Right ventricle myocardium inferior (tissue), 1 donor: ENCODE measurements around the gene GRM7. TPM values are rescaled to one million over a fixed set of nuclear protein-coding genes. Genes with fewer than 3 reads are reported as not detected.

Experiments
- ATAC-seq: fragments of 200-7000 bp; cut with Tn5 transposase; one replicate; pipeline ENCODE4 v1.9.1; 2020; ENCODE audit warnings: mild to moderate bottlenecking, moderate library complexity
- DNase-seq: peaks from one replicate; pipeline ENCODE4 v3.0.0; 2021; ENCODE audit errors: missing footprints
- intact Hi-C: fragments of 100-400 bp; cut with DNase I; formaldehyde crosslinking; loops from one replicate; pipeline ENCODE4 v1.11.0; 2022
- total RNA-seq: library from RNA; stranded (reverse); fragmentation: NEBNext Ultra II Directional; extraction: Animal tissue kit (Norgen Biotek cat#: 25700); gene quantifications from one replicate; pipeline ENCODE4 v1.2.1, GENCODE V29; 2021
- donor health status: DM: no; HTN: yes; CAD: no; lungs with severe emphysema.

Gene GRM7
- total RNA-seq, 1 donor from 2014 or later: not detected

DNA sequence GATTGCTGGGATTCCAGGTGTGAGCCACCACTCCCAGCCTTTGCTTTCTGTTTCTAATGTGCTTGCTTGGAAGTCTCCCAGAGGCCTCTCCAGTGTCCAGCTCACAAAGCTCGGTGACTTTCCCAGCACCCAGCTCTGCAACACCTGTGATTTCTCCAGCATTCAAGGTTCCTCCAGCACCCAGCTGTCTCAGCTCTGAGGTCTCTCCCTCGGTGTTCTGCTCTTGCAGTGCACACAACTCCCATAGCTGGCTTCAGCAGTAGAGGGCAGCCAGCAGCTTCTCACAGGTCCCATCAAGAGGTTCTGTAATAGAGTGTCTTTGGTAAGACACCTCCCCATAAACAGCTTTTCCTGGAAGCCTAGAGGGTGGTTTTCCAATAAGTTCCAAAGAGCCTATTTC lies 75.1 kb downstream of the GRM7 start:
- intact Hi-C loops: no loop called here
- ATAC-seq: no peak
- no peak for DNase-seq

DNA sequence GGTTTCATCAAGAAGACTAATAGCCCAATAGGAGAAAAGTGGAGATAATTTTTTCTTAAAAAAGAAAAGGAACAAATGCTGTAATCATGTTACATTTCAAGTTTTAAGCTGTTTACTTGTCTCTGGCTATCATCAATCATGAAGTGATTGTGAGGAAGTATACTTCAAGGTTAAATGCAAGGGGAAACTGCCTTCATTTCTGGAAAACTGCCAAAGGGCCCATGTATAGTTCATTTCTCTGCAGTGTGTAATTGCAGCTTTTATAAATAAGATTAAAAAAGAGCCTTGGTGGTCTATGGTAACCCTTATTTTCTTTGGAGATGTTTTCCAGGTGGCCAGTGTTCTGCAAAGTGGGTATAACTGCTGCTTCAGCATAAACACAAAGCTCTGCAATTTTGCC lies 101.9 kb downstream of the GRM7 start:
- ATAC-seq: no peak
- intact Hi-C loops: no loop called here
- DNase-seq: no peak

DNA sequence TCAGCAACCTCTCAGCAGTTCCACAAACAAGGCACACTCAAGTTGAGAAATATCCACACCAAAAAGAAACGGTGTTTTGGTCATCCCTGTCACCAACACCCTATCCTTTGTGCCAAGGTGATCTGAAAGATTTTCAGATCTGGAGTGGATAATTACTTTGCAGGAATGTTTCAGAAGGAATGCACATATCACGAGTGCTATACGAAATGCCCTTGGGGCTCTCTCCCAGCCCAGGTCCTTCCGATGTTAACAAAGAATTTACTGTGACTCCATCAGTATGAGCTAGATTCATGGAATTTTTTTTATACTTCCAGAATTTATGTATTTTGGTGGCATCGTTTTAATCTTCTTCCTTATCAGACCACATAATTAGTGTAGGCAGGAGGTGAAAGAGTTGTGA lies 105.0 kb downstream of the GRM7 start:
- no peak for ATAC-seq
- DNase-seq: no peak
- intact Hi-C loops: no loop called here

DNA sequence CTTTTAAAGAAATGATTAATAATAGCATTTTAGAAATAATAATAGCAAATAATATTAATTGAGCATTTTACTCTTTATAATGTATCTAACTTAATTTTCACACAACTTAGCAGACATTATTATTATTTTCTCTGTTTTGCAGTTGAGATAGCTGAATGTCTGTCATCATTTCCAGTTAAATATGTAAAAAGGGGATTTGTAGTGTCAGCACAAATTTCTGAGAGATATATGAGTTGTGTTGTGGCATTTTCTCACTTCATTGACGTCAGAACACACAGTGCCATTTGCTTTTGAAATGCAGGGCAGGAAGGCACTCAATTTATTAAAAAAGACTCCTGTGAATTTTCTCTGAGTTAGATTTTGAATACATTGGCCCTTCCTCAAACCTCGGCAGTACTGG lies 111.0 kb downstream of the GRM7 start:
- no peak for DNase-seq
- no peak for ATAC-seq
- intact Hi-C loops: no loop called here

DNA sequence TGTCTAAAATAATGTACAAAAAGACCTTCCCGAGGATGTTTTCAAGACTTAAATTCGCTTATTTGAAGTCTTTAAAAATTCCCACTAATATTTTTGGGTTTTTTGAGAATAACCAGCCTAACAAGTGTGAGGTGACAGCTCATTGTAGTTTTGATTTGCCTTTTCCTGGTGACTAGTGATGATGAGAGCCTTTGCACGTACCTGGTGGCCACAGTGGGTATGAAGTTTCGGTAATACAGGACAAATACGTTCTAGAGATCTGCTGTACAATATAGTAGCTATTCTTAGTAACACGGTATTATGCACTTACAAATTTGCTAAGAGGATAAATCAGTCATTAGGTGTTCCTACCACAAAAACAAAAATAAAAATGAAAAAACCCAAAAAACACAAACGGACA lies 124.9 kb downstream of the GRM7 start:
- ATAC-seq (no peak), DNase-seq (no peak)
- intact Hi-C loops: no loop called here

DNA sequence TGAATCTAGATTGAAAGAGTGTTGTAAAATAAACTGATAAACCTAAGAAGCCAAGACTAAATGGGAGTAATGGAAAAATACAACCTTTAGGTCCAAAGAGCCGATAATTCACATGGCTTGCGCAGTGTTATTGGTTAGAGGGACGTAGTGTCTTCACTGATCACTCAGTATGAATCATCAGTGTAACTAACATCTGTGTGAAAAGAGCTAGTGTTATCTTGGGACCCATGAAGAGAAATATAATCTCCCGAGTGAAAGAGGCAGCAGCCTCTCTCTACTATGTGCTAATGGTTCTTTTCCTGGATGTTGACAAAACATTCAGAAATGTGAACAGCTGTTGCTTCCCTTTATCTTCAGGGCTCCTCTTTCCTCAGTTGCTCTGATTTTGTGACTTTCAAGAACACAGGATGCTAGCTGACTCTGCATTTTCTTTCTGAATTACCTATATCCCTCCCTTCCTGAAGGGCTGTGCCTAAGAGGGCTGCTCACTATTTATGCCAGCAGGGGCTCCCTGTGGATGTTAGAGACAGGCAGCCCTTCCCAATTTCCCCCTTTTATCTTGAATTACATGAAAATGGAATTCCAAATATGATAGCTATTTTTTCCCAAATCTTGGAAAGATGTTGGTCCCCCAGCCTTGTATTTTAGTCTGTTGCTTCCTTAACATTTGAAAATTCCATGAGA lies 128.8 kb downstream of the GRM7 start:
- intact Hi-C loops: no loop called here
- no peak for DNase-seq
- ATAC-seq: no peak

DNA sequence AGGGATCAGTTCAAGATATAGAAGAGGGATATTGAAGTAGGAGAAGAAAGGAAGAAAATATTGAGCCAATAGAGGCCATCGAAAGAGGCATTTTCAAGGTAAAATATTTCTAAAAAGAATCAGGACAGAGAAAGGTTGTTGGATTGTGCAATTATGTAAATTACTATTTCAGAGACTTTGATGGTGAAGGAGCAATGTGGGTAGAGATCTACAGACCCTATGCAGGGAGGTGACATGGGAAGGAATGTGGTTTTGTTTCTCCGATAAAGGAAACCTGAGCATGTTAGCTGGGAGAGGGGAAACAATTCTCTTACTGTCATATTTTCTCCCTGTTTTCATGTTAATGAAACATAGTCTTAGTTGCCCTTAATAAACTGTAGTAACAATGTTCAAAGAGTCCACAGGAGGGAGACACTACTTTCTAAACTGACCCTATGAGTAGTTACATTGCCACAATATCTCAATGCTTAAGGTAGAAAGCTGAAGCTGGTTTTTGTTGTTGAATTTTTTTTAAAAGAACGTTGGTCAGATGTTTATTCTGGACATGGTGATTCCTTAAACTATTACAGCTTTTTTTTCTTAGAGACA lies 133.3 kb downstream of the GRM7 start:
- ATAC-seq: no peak
- DNase-seq: no peak
- intact Hi-C loops: no loop called here

DNA sequence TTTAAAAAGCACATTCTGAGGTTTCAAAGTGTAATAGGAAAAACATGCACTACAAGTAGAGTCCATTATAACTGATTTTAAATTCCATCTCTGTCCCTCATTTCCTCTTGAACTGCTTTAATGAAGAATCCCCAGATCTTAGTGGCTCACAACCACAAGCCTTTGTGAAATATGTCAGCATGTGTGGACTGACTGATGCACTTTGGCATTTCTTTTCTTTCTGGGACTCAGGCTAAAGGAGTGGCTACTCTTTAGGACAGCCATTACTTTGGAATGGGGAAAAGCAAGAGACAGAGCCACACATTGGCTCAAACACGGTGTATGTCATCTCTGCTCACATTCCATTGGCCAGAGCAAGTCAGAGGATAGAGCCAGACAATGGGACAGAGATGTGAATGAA lies 139.6 kb downstream of the GRM7 start:
- intact Hi-C loops: no loop called here
- no peak for ATAC-seq
- no peak for DNase-seq

DNA sequence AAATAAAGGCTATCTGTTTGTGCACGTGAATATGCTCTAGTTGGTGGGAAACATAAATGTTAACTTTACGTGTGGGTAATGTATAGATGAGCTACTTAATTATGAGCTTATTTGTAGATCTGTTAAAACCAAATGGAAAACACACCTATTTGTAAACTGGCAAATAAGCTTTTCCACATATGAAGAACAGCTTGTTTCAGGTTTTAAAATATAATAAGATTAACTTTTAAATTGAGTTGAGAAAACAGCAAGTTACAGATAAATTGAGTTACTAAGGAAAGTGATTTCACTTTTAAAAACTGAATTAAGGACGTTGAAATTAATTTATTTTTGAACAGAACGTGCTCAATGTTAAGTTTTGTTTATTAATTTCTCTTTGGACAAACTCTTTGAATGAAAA lies 140.5 kb downstream of the GRM7 start:
- intact Hi-C loops: no loop called here
- ATAC-seq (no peak), DNase-seq (no peak)

DNA sequence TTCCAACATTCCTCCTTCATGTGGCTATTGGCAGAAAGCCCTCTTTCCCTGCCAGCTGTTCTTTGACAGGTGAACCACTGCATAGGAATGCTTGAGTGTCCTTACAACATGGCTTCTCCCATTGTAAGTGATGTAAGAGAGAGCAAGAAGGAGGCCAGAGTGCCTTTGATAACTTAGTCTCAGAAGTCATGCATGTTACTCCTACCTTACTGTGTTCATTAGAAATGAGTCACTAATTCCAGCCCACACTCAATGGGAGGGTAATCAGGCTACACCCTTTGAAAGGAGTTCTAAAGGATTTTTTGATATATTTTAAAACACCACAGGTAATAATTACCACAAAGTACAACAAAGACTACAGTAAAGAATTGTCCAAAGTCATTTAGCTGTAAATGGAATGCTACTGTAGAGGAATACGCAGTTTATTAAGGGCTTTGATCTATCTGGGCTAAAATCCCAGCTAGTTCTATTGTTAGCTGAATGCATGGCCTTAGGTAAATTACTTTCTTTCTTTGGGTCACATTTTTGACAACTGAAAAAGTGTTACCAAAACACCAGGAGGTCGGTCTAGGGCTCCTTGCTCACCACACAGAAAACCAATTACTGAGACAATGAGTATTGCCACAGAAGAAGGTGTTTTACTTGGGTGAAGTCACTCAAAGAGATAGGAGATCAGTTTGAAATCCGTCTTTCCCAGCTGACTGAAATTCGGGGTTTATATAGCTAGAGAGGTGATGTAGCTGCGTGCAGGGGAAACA lies 154.9 kb downstream of the GRM7 start:
- intact Hi-C loops: no loop called here
- DNase-seq (no peak), ATAC-seq (no peak)

DNA sequence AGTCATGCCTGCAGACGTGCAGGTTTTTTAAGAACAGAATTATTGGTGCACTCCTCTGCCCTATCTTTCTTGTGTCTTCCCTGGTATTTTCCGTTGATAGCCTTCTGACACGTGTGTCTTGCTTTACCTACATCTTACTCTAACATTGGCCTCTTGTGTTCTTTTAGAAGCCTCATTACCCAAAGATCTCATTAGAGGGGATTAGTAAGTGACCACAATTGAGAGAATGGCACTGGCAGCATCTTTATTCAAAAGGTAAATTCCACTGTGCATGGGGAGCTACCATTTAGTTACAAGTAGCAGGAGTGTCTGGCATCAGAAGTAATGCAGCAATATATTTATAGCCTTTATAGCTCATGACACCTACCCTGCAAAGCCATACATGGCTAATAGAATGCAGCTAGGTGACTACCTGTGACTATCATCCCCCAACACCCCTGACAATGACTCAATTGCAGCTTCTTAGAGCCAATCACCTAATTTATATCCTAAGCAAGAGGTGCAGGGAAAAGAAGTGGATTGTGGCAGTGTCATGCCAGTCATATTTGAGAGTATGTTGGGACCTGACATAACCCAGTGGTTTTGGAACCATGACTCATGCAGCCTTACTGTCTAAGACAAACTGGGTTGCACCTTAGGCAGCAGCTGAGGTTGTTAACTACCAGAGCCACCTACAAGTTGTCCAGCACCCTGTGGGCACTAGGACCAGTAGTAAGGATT lies 164.8 kb downstream of the GRM7 start:
- ATAC-seq (no peak), DNase-seq (no peak)
- intact Hi-C loops: no loop called here

DNA sequence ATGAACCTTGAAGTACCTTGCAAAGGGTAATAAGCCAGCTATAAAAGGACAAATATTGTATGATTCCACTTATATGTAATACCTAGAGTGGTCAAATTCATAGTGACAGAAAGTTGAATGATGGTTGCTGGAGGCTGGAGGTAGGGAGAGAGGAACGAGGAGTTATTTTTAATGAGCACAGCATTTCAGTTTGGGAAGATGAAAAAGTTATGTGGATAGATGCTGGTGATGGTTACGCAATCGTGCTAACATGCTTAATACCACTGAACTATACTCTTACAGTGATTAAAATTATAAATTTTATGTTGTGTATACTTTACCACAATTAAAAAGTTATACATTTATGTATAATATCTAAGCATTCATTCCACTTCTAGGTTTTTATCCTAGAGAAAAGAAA lies 168.6 kb downstream of the GRM7 start:
- no peak for ATAC-seq
- intact Hi-C loops: no loop called here
- DNase-seq: no peak

DNA sequence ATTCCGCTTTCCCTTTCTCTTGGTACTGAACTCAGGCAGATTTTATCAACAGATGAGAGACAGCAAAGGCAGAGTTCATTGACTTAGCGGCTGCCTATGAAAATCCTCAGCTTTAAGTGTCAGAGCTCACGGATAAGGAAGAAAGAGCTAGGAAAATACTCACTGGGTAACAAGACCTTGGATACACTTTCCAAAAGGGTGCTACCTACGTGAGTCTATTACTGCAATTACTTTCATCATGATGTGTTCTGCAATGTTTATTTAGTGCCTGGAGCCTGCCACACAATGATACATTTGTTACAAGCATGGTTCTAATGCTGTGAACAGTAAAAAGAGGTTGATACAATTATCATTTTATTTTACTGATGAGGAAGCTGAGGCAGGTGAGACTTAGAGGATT lies 177.5 kb downstream of the GRM7 start:
- DNase-seq: no peak
- intact Hi-C loops: no loop called here
- ATAC-seq: no peak

DNA sequence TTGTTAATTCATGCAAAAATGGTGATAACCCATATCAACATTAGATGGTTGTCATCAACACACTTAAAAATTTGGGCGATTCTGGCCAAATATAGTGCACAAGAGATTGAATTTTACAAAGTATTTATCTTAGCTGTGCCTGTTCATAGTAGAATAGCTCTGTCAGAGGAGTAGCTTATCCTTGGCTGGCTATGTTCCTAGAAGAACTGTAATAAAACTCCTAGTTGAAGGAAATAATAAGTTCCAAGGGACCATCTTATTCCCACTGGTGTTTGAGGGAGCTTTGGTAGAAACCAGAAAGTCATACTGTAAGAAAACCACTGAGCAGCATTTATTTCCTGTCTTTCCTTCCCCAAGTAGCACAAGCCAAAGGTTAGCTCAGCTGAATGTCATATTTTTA lies 201.8 kb downstream of the GRM7 start:
- ATAC-seq (no peak), DNase-seq (no peak)
- intact Hi-C loops: no loop called here

DNA sequence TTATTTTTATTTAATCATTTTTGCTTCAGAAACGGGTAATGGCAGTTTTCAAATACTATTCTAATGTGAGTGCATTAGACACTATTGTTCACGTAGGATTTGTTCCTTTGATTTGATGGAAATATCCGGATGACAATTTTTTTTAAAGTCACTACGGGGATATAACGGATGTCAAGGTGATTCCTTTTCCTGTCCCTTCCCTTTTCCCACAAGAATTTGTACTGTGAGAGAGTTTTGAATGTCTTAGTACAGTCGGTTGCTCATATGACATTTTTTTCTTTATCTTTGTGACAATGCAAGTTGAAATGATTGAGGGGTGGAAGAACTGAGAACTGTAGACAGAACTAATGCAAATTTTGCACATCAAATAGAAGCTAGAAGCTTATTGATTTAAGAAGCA lies 209.5 kb downstream of the GRM7 start:
- DNase-seq: no peak
- ATAC-seq: no peak
- intact Hi-C loops: no loop called here

DNA sequence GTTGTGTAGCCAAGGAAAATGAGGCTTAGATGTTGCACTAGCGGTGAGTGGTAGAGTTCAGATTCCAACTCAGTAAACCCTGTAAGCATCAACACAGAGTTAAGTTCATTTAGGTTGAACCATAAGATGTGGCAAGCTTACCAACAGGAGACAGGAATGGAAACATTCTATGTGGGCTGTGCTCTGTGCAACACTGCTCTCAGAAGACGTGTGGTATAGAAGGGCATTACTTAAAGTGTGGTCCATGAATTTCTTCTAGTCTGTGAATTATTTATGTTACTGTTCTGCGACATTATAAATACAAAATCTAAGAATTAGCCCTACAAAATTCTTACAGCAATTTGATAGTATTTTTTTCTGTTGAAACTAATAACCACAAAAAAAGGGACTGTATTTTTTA lies 213.3 kb downstream of the GRM7 start:
- intact Hi-C loops: no loop called here
- DNase-seq (no peak), ATAC-seq (no peak)

DNA sequence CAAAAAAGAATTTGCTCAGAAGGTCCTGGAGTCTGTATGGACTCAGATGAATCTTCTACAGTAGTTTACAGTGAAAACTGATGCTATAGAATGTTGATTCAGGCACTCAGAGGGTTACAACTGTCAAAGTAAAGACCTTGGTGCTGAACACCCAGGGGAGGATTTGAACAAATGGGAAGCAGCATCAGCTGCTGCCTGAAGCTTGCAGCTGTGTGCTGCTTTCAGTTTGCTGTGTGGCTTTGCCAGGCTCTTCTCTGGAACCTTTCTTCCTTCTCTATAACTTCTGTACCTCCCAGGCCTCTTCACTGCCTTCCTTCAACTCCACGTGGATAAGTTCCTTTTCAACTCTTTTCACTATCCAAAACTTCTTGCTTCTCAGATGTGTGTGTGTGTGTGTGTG lies 214.2 kb downstream of the GRM7 start:
- no peak for DNase-seq

DNA sequence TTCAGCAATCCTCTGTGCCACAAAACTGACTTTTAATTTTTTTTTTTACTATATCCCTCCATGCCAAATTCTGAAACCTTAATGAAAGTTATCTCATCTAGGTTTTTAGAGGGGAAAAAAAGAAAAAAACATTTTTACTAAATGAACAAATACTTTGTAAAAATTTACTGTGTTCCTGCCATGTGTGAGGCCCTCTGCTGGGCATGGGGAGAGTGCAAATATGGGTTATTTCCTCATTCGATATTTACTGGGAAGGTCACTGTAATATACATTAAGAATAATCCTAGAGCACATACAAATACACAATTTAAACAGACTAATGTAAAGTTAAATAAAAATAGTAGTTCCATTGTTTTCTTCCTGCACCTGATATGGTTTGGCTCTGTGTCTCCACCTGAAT lies 215.0 kb downstream of the GRM7 start:
- DNase-seq: no peak
- ATAC-seq: no peak
- intact Hi-C loops: no loop called here

More for the DNA sequence above, 214.2 kb downstream of the GRM7 start:
- intact Hi-C loops: no loop called here
- no peak for ATAC-seq

DNA sequence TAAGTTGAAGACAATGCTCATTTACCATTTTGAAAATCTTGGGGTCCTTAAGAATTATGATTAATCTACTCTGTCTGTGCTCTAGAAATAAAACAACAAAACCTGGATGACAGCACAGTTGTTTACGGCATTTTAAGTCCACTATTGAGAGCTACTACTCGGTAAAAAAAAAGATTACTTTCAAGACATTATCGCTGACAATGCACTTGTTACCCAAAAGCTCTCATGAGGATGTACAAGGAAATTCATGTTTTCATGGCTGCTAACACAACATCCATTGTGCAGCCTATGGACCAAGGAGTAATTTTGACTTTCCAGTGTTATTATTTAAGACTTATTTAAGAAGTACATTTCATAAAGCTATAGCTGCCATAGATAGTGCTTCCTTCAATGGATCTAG lies 221.3 kb downstream of the GRM7 start:
- no peak for ATAC-seq
- DNase-seq: no peak
- intact Hi-C loops: no loop called here

DNA sequence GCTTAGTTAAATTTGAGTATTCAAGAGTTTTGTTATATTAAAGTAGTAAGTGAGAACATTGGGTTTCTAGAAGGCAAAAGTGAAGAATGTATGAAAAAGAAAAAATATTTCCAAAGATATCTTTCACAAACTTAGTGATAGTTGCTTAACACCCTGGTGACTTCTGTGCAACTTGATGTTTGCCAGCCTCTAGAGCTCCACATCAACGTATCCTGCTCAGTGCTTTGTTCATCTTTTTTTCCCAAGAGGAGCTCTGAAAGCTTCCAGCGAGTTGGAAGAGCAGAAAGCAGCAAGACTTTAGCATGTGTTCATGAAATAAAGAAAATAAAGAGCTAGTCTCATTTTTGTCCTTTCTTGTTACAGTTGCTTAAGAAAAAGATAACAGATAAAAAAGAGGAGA lies 225.5 kb downstream of the GRM7 start:
- ATAC-seq (peak; percentile 54), DNase-seq (no peak)
- intact Hi-C loops: no loop called here
